HL-60 (cell line): Measurements from ENCODE around the gene FGD6.

Source experiments
- DNase-seq, 2 experiments: peaks; one replicate each; pipeline ENCODE4 v3.0.0-alpha.2; 2010 to 2020; ENCODE audit warnings: low read depth in 1 of 2, low spot score in 1 of 2
- H3K27ac ChIP-seq: fragments of 250-450 bp; sonication (Bioruptor Pico); replicated peaks from 2 replicates; pipeline ENCODE4 v1.5.1; 2020; ENCODE audit warnings: mild to moderate bottlenecking, moderate library complexity
- H3K27me3 ChIP-seq: fragments of 250-450 bp; sonication (Bioruptor Pico); 2 replicates; pipeline ENCODE4 v1.5.1; 2021; ENCODE audit warnings: mild to moderate bottlenecking, moderate library complexity; ENCODE audit not compliant: insufficient read depth, poor library complexity, severe bottlenecking
- H3K4me3 ChIP-seq: replicated peaks from 2 replicates; pipeline ENCODE4 v1.5.1; 2011; ENCODE audit warnings: mild to moderate bottlenecking, control low read depth, low read length; ENCODE audit not compliant: insufficient read depth
- CTCF ChIP-seq: IDR thresholded peaks from one replicate; pipeline ENCODE4 v1.5.1; 2011; ENCODE audit warnings: low read length, control low read depth, inconsistent platforms; ENCODE audit not compliant: insufficient read depth
- GABPA ChIP-seq: IDR thresholded peaks from 2 replicates; pipeline ENCODE4 v1.6.1; 2012; ENCODE audit warnings: low read depth
- POLR2AphosphoS5 ChIP-seq: IDR thresholded peaks from 2 replicates; pipeline ENCODE4 v1.6.1; 2012; ENCODE audit warnings: low read depth
- SPI1 ChIP-seq: IDR thresholded peaks from 2 replicates; pipeline ENCODE4 v1.6.1; 2012; ENCODE audit warnings: low read depth, mild to moderate bottlenecking, borderline replicate concordance
- TF ChIP-seq, protein P1 (sequence below): IDR thresholded peaks from 2 replicates; pipeline ENCODE4 v1.6.1; 2012; ENCODE audit warnings: low read depth; ENCODE audit not compliant: insufficient replicate concordance

FGD6 gene

GRCh38 chr12:95213928-95214327, 3.3 kb downstream of the FGD6 start:
- no peaks in the 10 kb centered on the region for H3K27me3 ChIP-seq
- H3K4me3 ChIP-seq, result no peak overlapping the region
- DNase-seq, result no peak
- no peak for TF ChIP-seq CTCF
- no peak overlapping the region for H3K27ac ChIP-seq

GRCh38 chr12:95213119-95213518, 4.1 kb downstream of the FGD6 start:
- H3K4me3 ChIP-seq, result no peak overlapping the region
- H3K27ac ChIP-seq, result no peak overlapping the region
- no peak for DNase-seq
- no peaks in the 10 kb centered on the region for H3K27me3 ChIP-seq
- TF ChIP-seq GABPA (no peak), SPI1 (no peak), POLR2AphosphoS5 (no peak), CTCF (no peak)
- TF ChIP-seq, protein P1, sequence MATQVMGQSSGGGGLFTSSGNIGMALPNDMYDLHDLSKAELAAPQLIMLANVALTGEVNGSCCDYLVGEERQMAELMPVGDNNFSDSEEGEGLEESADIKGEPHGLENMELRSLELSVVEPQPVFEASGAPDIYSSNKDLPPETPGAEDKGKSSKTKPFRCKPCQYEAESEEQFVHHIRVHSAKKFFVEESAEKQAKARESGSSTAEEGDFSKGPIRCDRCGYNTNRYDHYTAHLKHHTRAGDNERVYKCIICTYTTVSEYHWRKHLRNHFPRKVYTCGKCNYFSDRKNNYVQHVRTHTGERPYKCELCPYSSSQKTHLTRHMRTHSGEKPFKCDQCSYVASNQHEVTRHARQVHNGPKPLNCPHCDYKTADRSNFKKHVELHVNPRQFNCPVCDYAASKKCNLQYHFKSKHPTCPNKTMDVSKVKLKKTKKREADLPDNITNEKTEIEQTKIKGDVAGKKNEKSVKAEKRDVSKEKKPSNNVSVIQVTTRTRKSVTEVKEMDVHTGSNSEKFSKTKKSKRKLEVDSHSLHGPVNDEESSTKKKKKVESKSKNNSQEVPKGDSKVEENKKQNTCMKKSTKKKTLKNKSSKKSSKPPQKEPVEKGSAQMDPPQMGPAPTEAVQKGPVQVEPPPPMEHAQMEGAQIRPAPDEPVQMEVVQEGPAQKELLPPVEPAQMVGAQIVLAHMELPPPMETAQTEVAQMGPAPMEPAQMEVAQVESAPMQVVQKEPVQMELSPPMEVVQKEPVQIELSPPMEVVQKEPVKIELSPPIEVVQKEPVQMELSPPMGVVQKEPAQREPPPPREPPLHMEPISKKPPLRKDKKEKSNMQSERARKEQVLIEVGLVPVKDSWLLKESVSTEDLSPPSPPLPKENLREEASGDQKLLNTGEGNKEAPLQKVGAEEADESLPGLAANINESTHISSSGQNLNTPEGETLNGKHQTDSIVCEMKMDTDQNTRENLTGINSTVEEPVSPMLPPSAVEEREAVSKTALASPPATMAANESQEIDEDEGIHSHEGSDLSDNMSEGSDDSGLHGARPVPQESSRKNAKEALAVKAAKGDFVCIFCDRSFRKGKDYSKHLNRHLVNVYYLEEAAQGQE, result no peak

GRCh38 chr12:95212586-95212985, 4.7 kb downstream of the FGD6 start:
- no peak overlapping the region for H3K27ac ChIP-seq
- TF ChIP-seq CTCF, result no peak
- TF ChIP-seq SPI1, result no peak
- TF ChIP-seq, protein P1, result no peak
- no peak for TF ChIP-seq POLR2AphosphoS5
- TF ChIP-seq GABPA, result no peak
- no peak for DNase-seq

GRCh38 chr12:95208678-95209077, 8.6 kb downstream of the FGD6 start:
- H3K27ac ChIP-seq, result no peak overlapping the region
- no peak overlapping the region for H3K4me3 ChIP-seq
- no peak for DNase-seq

More at GRCh38 chr12:95212586-95212985, 4.7 kb downstream of the FGD6 start:
- Histone ChIP-seq H3K4me3 (no peak overlapping the region), H3K27me3 (no peaks in the 10 kb centered on the region)

More at GRCh38 chr12:95208678-95209077, 8.6 kb downstream of the FGD6 start:
- H3K27me3 ChIP-seq, result no peaks in the 10 kb centered on the region
- no peak for TF ChIP-seq GABPA
- TF ChIP-seq SPI1, result no peak
- TF ChIP-seq CTCF, result no peak
- TF ChIP-seq, protein P1, result no peak
- TF ChIP-seq POLR2AphosphoS5, result no peak
